Activated naive CD4-positive, alpha-beta T cell treated with anti-CD3 and anti-CD28 coated beads, Interleukin-2, amount 50 U/mL, for 72 hours (primary cell): ENCODE data around the gene ACTRT2. TPM values are rescaled to one million over a fixed set of nuclear protein-coding genes. Genes with fewer than 3 reads are reported as not detected.
A peak's percentile ranks its signal among the peaks of the same experiment; 100 is the strongest.

ENCODE experiments used
- ATAC-seq, 2 donors: fragments of 150-1000 bp; cut with Tn5 transposase; 2 replicates each; pipeline ENCODE4 v1.10.0; 2021; ENCODE audit warnings: mild to moderate bottlenecking in 2 of 2, moderate library complexity in 2 of 2
- DNase-seq, 2 donors: peaks; one replicate each; pipeline ENCODE4 v3.0.0; 2021 to 2022; ENCODE audit warnings: low spot score in 2 of 2
- H3K27ac Mint-ChIP-seq, 2 donors: one replicate each; pipeline ENCODE4 v1.8.0; 2022; ENCODE audit warnings: mild to moderate bottlenecking in 2 of 2, mixed read lengths in 2 of 2
- H3K36me3 Mint-ChIP-seq, 2 donors: one replicate each; pipeline ENCODE4 v1.8.0; 2022; ENCODE audit warnings: mixed read lengths in 2 of 2
- H3K9me3 Mint-ChIP-seq, 2 donors: one replicate each; pipeline ENCODE4 v1.8.0; 2022; ENCODE audit warnings: mixed read lengths in 2 of 2
- total RNA-seq, 2 donors: library from RNA; stranded (reverse); gene quantifications; one replicate each; pipeline ENCODE4 v1.2.3, GENCODE V29; 2022

Gene ACTRT2
- total RNA-seq, 2 donors from 2014 or later, result not detected

- peaks cover 7 to 10% of the 10 kb centered on the region in 2 donors for H3K9me3 Mint-ChIP-seq
- no peak for ATAC-seq
- no peak overlapping the region for H3K27ac Mint-ChIP-seq
- DNase-seq, result peak in 1 of 2 donors; percentile 35
- peaks cover 0 to 16% of the 10 kb centered on the region in 2 donors for H3K36me3 Mint-ChIP-seq
These were observed 29.3 kb upstream of the ACTRT2 start for GRCh38 chr1:2991753-2992495.

- Mint-ChIP-seq H3K9me3 (peaks cover 7 to 10% of the 10 kb centered on the region in 2 donors), H3K36me3 (peaks cover 0 to 11% of the 10 kb centered on the region in 2 donors), H3K27ac (no peak overlapping the region)
- no peak for ATAC-seq
- DNase-seq, result peak in 1 of 2 donors; percentile 4
These were observed 22.7 kb upstream of the ACTRT2 start for GRCh38 chr1:2998503-2999100.

DNA sequence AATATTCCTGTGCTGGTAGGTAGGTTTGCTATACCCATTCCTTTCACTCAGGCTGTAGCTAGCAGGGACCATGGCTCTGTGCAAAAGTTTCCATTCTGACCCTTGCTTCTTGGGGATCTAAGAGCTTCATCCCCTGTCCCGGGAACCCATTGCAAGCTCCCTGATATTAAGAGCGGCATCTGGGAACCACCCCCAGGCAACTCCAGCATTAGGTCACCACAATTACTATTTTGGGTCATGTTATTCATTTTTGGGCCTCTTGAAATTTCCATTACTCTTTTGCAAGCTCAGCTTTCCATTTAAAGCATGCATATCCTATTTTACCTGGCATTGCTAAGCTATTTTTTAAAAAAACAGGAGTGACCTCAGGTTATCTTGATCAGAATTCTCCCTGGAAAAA is 22.1 kb upstream of the ACTRT2 start:
- DNase-seq, result no peak
- no peak for ATAC-seq
- Mint-ChIP-seq H3K9me3 (peaks cover 3 to 5% of the 10 kb centered on the region in 2 donors), H3K36me3 (peaks cover 0 to 5% of the 10 kb centered on the region in 2 donors), H3K27ac (no peak overlapping the region)

GRCh38 chr1:2999571-2999970 is 21.7 kb upstream of the ACTRT2 start:
- DNase-seq, result peak in 1 of 2 donors; percentile 14
- Mint-ChIP-seq H3K9me3 (peaks cover under 1% of the 10 kb centered on the region in 2 donors), H3K27ac (no peak overlapping the region), H3K36me3 (peaks cover 0 to 1% of the 10 kb centered on the region in 2 donors)
- ATAC-seq, result no peak

DNA sequence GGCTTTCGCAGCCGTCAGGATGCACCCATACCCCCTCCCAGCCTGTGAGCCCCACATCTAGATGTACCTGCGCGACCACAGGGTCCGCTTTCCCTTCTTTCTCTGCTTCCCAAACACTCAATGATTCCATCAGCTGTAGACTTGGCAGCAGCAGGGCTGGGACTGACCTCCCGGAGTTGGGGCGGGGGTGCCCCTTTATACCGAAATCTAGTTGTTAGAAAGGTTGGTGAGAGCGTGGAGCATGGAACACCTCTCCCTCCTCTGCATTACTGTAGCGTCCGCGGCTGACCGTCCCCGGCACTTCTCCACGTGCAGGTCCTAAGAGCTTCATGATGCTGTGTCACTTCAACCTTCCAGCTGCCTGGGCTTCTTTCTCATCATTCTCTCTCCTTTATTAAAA is 21.1 kb upstream of the ACTRT2 start:
- Mint-ChIP-seq H3K9me3 (no peaks in the 10 kb centered on the region), H3K36me3 (no peaks in the 10 kb centered on the region), H3K27ac (no peak overlapping the region)
- DNase-seq (peak in 1 of 2 donors; percentile 9), ATAC-seq (no peak)

GRCh38 chr1:3000671-3001470 is 20.4 kb upstream of the ACTRT2 start:
- Mint-ChIP-seq H3K36me3 (no peaks in the 10 kb centered on the region), H3K9me3 (no peaks in the 10 kb centered on the region), H3K27ac (no peak overlapping the region)
- DNase-seq (peak in 1 of 2 donors; percentile 31), ATAC-seq (no peak)

GRCh38 chr1:3001471-3002348 is 19.6 kb upstream of the ACTRT2 start:
- H3K9me3 Mint-ChIP-seq, result peaks cover 5% of the 10 kb centered on the region in 2 donors
- H3K36me3 Mint-ChIP-seq, result peaks cover 3 to 6% of the 10 kb centered on the region in 2 donors
- ATAC-seq (no peak), DNase-seq (peak in 1 of 2 donors; percentile 39)
- H3K27ac Mint-ChIP-seq, result no peak overlapping the region

DNA sequence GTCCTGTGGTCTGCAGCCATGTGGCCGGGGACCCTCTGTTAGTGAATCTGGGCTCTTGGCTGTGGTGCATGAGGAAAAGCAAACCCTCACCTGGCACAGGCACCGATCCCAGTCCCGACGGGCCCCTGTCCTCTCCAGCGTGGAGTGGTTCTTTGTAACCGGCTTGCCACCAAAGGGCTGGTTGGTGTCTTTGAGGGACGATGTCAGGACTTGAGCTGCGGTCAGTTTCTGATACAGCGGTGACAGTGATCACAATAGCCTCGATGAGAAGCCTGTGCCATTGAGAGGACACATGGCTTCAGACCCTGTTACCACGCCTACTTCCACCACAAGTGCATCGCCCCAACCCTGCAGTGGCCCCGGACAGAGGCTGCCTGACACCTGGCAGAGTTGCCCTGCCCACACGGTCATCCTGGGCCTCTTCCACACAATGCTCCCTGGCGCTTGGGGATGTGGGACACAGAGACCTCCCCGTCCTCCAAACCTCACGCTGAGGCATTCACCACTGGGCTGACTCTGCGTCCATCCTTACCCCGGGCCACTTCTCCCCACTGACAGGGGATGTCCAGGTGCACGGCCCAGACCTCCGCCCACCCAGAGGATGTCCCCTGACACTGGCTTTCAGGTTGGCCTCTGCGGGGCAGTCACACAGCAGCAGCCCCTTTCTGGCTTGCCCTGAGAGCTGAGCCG is 18.8 kb upstream of the ACTRT2 start:
- Mint-ChIP-seq H3K27ac (no peak overlapping the region), H3K9me3 (peaks cover 8 to 10% of the 10 kb centered on the region in 2 donors)
- no peak for ATAC-seq

GRCh38 chr1:3003039-3003940 is 18.0 kb upstream of the ACTRT2 start:
- peaks cover 18 to 21% of the 10 kb centered on the region in 2 donors for H3K36me3 Mint-ChIP-seq
- peak in 1 of 2 donors; percentile 39 for DNase-seq
- H3K9me3 Mint-ChIP-seq, result peaks cover 12 to 13% of the 10 kb centered on the region in 2 donors
- ATAC-seq, result no peak
- H3K27ac Mint-ChIP-seq, result no peak overlapping the region

More for the DNA sequence above, 18.8 kb upstream of the ACTRT2 start:
- peaks cover 11 to 13% of the 10 kb centered on the region in 2 donors for H3K36me3 Mint-ChIP-seq
- DNase-seq, result peak in 1 of 2 donors; percentile 44

DNA sequence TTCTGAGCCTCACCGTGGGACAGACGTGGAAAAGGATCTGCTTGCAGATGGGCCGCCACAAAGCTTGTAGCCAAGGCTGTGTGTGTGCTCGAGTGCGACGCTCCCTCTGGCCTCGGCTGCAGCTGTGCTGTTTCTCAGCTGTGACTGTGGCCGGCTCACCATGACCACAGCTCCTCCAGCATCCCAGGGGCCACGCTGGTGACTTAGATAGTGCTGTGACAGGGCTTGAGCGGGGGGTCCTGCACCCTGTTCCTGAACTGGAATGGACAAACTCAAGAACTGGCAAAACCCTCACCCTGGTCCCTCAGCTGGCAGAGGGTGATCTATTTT is 17.4 kb upstream of the ACTRT2 start:
- no peak overlapping the region for H3K27ac Mint-ChIP-seq
- H3K9me3 Mint-ChIP-seq, result peaks cover 13 to 18% of the 10 kb centered on the region in 2 donors
- peak in 1 of 2 donors; percentile 23 for DNase-seq
- H3K36me3 Mint-ChIP-seq, result peaks cover 24 to 28% of the 10 kb centered on the region in 2 donors
- ATAC-seq, result no peak

DNA sequence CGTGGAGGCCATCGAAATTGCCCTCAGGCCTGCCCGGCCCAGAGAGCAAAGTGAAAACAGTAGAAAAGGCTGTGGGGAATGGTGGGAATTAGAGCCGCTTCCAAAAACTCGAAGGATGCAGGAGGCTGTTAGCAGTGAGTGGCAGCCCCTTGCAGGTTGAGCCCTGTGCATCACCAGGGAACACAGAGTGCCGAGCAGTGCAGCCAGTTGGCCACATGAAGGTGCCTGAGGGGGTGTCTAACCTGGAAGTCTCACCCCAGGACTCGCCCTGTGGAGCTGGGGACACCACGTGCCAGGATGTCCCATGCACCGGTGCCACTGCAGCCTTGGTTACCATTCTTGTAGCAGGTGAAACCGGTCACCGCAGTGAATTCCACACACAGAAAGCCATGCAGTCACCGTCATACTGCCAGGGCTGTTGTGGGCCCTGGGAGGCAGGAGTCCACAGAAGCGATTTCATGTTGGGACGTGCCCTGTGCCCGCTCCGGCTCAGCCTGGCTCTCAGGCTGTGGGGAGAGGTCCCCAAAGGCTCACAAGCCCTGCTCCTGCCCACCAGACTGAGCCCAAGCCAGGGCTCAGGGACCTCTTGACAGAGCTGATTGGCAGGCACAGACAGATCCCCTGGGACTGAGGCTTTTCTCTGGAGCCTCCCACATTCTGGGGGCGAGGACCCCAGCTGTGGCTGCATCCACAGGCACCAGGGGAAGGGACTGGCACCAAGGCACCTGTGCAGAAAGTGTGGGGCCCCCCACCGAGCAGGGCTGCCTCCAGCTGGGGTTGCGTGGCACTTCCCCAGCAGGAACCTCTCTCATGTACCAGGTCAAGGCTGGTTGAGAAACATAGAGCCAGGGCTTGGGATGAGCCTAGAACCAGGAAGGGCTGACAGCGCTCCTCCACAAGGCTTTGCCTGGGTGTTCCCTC is 16.7 kb upstream of the ACTRT2 start:
- peaks cover 24 to 28% of the 10 kb centered on the region in 2 donors for H3K36me3 Mint-ChIP-seq
- DNase-seq, result peak in 1 of 2 donors; percentile 42
- H3K27ac Mint-ChIP-seq, result no peak overlapping the region
- H3K9me3 Mint-ChIP-seq, result peaks cover 13 to 18% of the 10 kb centered on the region in 2 donors
- no peak for ATAC-seq

- H3K36me3 Mint-ChIP-seq, result peaks cover 24 to 28% of the 10 kb centered on the region in 2 donors
- ATAC-seq (no peak), DNase-seq (no peak)
- H3K9me3 Mint-ChIP-seq, result peaks cover 13 to 18% of the 10 kb centered on the region in 2 donors
- H3K27ac Mint-ChIP-seq, result no peak overlapping the region
These were observed 15.5 kb upstream of the ACTRT2 start for GRCh38 chr1:3005771-3006170.

DNA sequence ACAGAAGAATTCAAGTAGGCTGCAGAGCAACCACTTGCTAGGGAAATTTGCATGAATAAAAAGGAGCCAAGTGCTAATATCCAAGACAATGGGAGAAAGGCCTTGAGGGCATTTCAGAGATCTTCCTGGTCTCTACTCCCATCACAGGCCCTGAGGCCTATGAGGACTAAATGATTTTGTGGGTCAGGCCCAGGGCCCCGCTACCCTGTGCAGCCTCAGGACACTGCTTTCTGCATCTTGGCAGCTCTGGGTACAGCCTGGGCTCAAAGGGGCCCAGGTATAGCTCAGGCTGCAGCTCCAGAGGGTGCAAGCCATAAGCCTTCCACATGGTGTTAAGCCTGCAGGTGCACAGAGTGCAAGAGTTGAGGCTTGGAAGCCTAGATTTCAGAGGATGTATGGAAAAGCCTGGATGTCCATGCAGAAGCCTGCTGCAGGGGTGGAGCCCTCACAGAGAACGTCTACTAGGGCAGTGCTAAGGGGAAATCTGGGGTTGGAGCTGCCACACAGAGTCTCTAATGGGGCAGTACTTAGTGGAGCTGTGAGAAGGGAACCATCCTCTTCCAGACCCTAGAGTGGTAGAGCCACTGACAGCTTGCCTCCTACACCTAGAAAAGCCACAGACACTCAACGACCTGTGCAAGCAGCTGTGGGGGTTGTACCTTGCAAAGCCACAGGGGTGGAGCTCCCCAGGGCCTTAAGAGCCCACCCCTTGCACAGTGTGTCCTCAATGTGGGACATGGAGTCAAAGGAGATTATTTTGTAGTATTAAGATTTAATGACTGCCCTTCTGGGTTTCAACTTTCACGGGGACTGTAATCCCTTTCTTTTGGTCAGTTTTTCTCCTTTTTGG is 13.7 kb upstream of the ACTRT2 start:
- Mint-ChIP-seq H3K9me3 (peaks cover 13 to 18% of the 10 kb centered on the region in 2 donors), H3K27ac (no peak overlapping the region), H3K36me3 (peaks cover 24 to 28% of the 10 kb centered on the region in 2 donors)
- ATAC-seq (no peak), DNase-seq (peak in 1 of 2 donors; percentile 9)
